HG02870 (cell line): Measurements from ENCODE around the gene OR51I2.

Source experiments
- ATAC-seq: cut with Tn5 transposase; IDR thresholded peaks from one replicate; pipeline ENCODE4 v1.9.1; 2021; ENCODE audit warnings: mild to moderate bottlenecking, moderate library complexity; ENCODE audit not compliant: unreplicated experiment

The OR51I2 gene

GRCh38 chr11:5449023-5449422 lies at the start of gene OR51I2:
Gene OR51I2 (plus strand): TSS chr11:5449323. CDS start chr11:5453489, 4,166 bp downstream.
- no peak for ATAC-seq

- no peak for ATAC-seq
These were observed 44.0 kb upstream of the OR51I2 start for GRCh38 chr11:5405173-5405572.

GRCh38 chr11:5420993-5421392 lies 28.1 kb upstream of the OR51I2 start:
- ATAC-seq = no peak

- ATAC-seq = no peak
These were observed 27.3 kb upstream of the OR51I2 start, which contains the start of gene OR51Q1 for GRCh38 chr11:5421811-5422210. Gene OR51Q1 (plus strand): TSS chr11:5422111. CDS start chr11:5422201, 90 bp downstream.

- ATAC-seq = no peak
These were observed 26.0 kb upstream of the OR51I2 start for GRCh38 chr11:5423131-5423530.

GRCh38 chr11:5441414-5441813 lies 7.7 kb upstream of the OR51I2 start, which contains the start of gene OR51I1:
Gene OR51I1 (minus strand): TSS chr11:5441514. CDS start chr11:5441514, 0 bp downstream.
- no peak for ATAC-seq

- ATAC-seq = no peak
These were observed 5.2 kb upstream of the OR51I2 start for GRCh38 chr11:5443835-5444393.

- ATAC-seq = no peak
These were observed 309 bp downstream of the OR51I2 start for GRCh38 chr11:5449432-5449831.

- no peak for ATAC-seq
These were observed 12.0 kb downstream of the OR51I2 start for GRCh38 chr11:5460983-5461621.

- no peak for ATAC-seq
These were observed 18.4 kb downstream of the OR51I2 start for GRCh38 chr11:5467527-5467926.

GRCh38 chr11:5473921-5474320 lies 24.8 kb downstream of the OR51I2 start:
- ATAC-seq = no peak

- no peak for ATAC-seq
These were observed 27.2 kb downstream of the OR51I2 start for GRCh38 chr11:5476186-5476819.

GRCh38 chr11:5486003-5486402 lies 36.9 kb downstream of the OR51I2 start:
- ATAC-seq = no peak

- ATAC-seq = no peak
These were observed 37.3 kb downstream of the OR51I2 start for GRCh38 chr11:5486421-5486820.

GRCh38 chr11:5488385-5488784 lies 39.3 kb downstream of the OR51I2 start, which contains the start of gene OR52D1:
Gene OR52D1 (plus strand): TSS chr11:5488685. CDS start chr11:5488707, 22 bp downstream.
- ATAC-seq = no peak

- no peak for ATAC-seq
These were observed 39.8 kb downstream of the OR51I2 start for GRCh38 chr11:5488798-5489399.

GRCh38 chr11:5489576-5490357 lies 40.6 kb downstream of the OR51I2 start:
- no peak for ATAC-seq

- ATAC-seq = no peak
These were observed 50.5 kb downstream of the OR51I2 start for GRCh38 chr11:5499671-5500070.

- no peak for ATAC-seq
These were observed 51.3 kb downstream of the OR51I2 start for GRCh38 chr11:5500393-5500801.

- ATAC-seq = no peak
These were observed 55.3 kb downstream of the OR51I2 start for GRCh38 chr11:5504403-5504921.
